Measurements from ENCODE around the gene CREBBP.
A peak's percentile ranks its signal among the peaks of the same experiment; 100 is the strongest.
"Not testable (repeated sequence)": the region's sequence is repeated elsewhere in the genome, so short reads cannot be mapped to it uniquely, and the experiment has no call there.

CREBBP gene

DNA sequence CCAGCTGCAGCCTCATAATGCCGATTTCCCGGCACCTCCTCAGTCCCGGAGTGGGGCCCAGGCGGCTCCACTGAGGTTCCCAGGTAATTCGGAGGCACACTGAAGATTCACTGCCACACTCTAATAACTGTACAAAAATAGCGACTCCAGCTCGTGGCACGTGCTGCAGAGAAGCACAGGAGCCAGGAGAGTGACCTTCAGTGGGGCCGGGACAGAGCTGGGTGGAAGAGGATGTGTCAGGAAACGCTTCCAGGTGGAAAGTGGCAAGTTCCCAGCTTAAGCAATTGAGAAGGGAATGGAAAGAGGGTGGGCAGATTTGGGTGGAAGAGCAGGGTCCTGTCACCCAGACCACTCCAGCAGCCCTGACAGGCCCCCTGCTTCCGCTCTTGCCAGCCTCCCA is 160.1 kb downstream of the CREBBP start:
- TF ChIP-seq CTCF (IDR thresholded peaks at IDR 0.05; ENCODE audit: low read depth, low read length, missing control alignments): no peak
- no peak for DNase-seq (ENCODE audit: extremely low read depth, low read depth)
- no peak overlapping the region for H3K4me3 ChIP-seq (replicated peaks; ENCODE audit: low read depth, low read length)

DNA sequence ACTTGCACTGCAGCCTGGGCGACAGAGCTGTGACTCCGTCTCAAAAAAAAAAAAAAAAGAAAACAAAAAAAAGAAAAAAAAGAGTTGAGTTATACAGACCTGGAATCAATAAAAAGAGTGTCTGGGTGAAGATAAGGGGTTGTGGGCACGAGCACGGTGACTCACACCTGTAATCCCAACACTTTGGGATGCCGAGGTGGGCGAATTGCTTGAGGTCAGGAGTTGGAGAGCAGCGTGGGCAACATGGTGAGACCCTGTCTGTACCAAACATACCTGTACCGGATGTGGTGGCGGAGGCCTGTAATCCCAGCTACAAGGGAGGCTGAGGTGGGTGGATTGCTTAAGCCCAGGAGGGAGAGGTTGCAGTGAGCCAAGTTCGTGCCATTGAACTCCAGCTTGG is 161.9 kb downstream of the CREBBP start:
- no peak for TF ChIP-seq CTCF (IDR thresholded peaks at IDR 0.05; ENCODE audit: low read depth, low read length, missing control alignments)
- DNase-seq (ENCODE audit: extremely low read depth, low read depth): no peak
- no peak overlapping the region for H3K4me3 ChIP-seq (replicated peaks; ENCODE audit: low read depth, low read length)

DNA sequence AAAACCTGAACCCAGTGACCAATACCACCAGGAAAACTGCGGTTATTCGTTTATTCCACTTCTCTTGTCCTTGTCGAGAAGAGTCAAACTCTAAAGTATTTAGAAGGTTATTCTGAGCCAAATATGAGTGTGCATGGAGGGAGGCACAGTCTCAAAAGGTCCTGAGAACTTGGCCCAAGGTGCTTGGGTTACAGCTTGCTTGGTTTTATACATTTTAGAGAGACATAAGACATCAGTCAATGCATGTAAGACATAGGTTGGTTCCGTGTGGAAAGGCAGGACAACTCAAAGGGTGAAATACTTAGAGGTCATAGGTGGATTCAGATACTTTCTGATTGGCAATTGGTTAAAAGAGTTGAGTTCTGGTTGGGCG is 162.5 kb downstream of the CREBBP start:
- no peak for DNase-seq (ENCODE audit: extremely low read depth, low read depth)
- peak overlapping the region; percentile 99 for H3K4me3 ChIP-seq (replicated peaks; ENCODE audit: low read depth, low read length)
- TF ChIP-seq CTCF (IDR thresholded peaks at IDR 0.05; ENCODE audit: low read depth, low read length, missing control alignments): no peak

GRCh38 chr16:3717235-3718018 is 163.1 kb downstream of the CREBBP start, which contains the start of gene TRAP1:
TSS of gene TRAP1 (minus strand) at chr16:3717524. CDS start at chr16:3717508, 16 bp downstream.
- peak; percentile 30 for DNase-seq (ENCODE audit: extremely low read depth, low read depth)
- TF ChIP-seq CTCF (IDR thresholded peaks at IDR 0.05; ENCODE audit: low read depth, low read length, missing control alignments): no peak

GRCh38 chr16:3716831-3717234 is 163.7 kb downstream of the CREBBP start:
- peak overlapping the region; percentile 99 for H3K4me3 ChIP-seq (replicated peaks; ENCODE audit: low read depth, low read length)
- TF ChIP-seq CTCF (IDR thresholded peaks at IDR 0.05; ENCODE audit: low read depth, low read length, missing control alignments): no peak
- no peak for DNase-seq (ENCODE audit: extremely low read depth, low read depth)

More at GRCh38 chr16:3717235-3718018, 163.1 kb downstream of the CREBBP start, which contains the start of gene TRAP1:
- H3K4me3 ChIP-seq (replicated peaks; ENCODE audit: low read depth, low read length): peak within 1 kb of the TSS; percentile 99

GRCh38 chr16:3715430-3715829 is 165.1 kb downstream of the CREBBP start:
- no peak for DNase-seq (ENCODE audit: extremely low read depth, low read depth)
- peak overlapping the region; percentile 99 for H3K4me3 ChIP-seq (replicated peaks; ENCODE audit: low read depth, low read length)
- TF ChIP-seq CTCF (IDR thresholded peaks at IDR 0.05; ENCODE audit: low read depth, low read length, missing control alignments): no peak

DNA sequence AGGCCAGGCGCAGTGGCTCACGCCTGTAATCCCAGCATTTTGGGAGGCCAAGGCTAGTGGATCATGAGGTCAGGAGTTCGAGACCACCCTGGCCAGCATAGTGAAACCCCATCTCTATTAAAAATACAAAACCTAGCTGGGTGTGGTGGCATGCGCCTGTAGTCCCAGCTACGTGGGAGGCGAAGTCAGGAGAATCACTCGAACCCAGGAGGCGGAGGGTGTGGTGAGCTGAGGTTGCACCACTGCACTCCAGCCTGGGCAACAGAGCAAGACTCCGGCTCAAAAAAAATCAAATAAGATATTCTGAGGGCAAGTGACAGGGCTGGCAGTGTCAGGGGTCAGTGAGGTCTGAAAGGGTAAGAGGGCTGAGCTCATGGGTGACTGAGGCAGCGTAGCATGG is 166.1 kb downstream of the CREBBP start:
- not testable (repeated sequence) for DNase-seq (ENCODE audit: extremely low read depth, low read depth); H3K4me3 ChIP-seq (replicated peaks; ENCODE audit: low read depth, low read length)
